ENCODE data around the gene NOTCH2.

- TF ChIP-seq CTCF (IDR thresholded peaks at IDR 0.05) = no peak
- no peak for TF ChIP-seq EZH2 (IDR thresholded peaks at IDR 0.05)
- no peak for TF ChIP-seq EZH2phosphoT487 (IDR thresholded peaks at IDR 0.05)
These were observed 97.5 kb downstream of the NOTCH2 start for GRCh38 chr1:119971710-119972570.
